HepG2 (cell line): ENCODE data around the gene PIANP. TPM values are rescaled to one million over a fixed set of nuclear protein-coding genes. Genes with fewer than 3 reads are reported as not detected.

Source experiments
- BRD4 ChIP-seq: sonication (generic); formaldehyde crosslinking; IDR thresholded peaks from 2 replicates; pipeline ENCODE4 v1.4.0; 2020; ENCODE audit warnings: missing genetic modification reagents
- CBX2 ChIP-seq, 2 experiments: fragments of 200-600 bp in 1 of 2; sonication (generic); formaldehyde crosslinking in 1 of 2; IDR thresholded peaks; 2 replicates each; pipeline versions ENCODE4 v1.7.0 to v1.8.1; 2018 to 2022; ENCODE audit warnings: low read depth in 2 of 2, low read length in 1 of 2, mild to moderate bottlenecking in 1 of 2, missing genetic modification reagents in 1 of 2
- KDM5A ChIP-seq: fragments of 200-600 bp; sonication (generic); IDR thresholded peaks from 2 replicates; pipeline ENCODE4 v1.7.0; 2018; ENCODE audit warnings: antibody characterized with exemption, mild to moderate bottlenecking, low read length, borderline replicate concordance
- MIXL1 ChIP-seq: IDR thresholded peaks from 2 replicates; pipeline ENCODE4 v1.6.1; 2016
- RNF2 ChIP-seq: fragments of 450-650 bp; conservative IDR thresholded peaks from 2 replicates; pipeline ENCODE4 v1.6.1; 2016; ENCODE audit warnings: low read depth
- RORA ChIP-seq: sonication (generic); formaldehyde crosslinking; IDR thresholded peaks from 2 replicates; pipeline ENCODE4 v1.5.0; 2020; ENCODE audit warnings: mild to moderate bottlenecking, missing genetic modification reagents, moderate library complexity
- SP140L ChIP-seq: sonication (generic); formaldehyde crosslinking; IDR thresholded peaks from 2 replicates; pipeline ENCODE4 v1.4.0; 2020; ENCODE audit warnings: missing genetic modification reagents, borderline replicate concordance
- TARDBP ChIP-seq: sonication (generic); formaldehyde crosslinking; IDR thresholded peaks from 2 replicates; pipeline ENCODE4 v1.8.0; 2022; ENCODE audit warnings: mild to moderate bottlenecking, missing genetic modification reagents
- ZNF260 ChIP-seq: sonication (generic); formaldehyde crosslinking; IDR thresholded peaks from 2 replicates; pipeline ENCODE4 v1.4.0; 2020; ENCODE audit warnings: missing genetic modification reagents, low read depth, mild to moderate bottlenecking, borderline replicate concordance
- ZNF468 ChIP-seq: sonication (generic); formaldehyde crosslinking; IDR thresholded peaks from 2 replicates; pipeline ENCODE4 v1.8.0; 2022; ENCODE audit warnings: mild to moderate bottlenecking, moderate library complexity, missing genetic modification reagents
- ZNF747 ChIP-seq: sonication (generic); formaldehyde crosslinking; IDR thresholded peaks from 2 replicates; pipeline ENCODE4 v1.8.1; 2023; ENCODE audit warnings: missing genetic modification reagents, mild to moderate bottlenecking, borderline replicate concordance
- ZNF770 ChIP-seq: sonication (generic); formaldehyde crosslinking; IDR thresholded peaks from 2 replicates; pipeline ENCODE4 v1.5.0; 2020; ENCODE audit warnings: mild to moderate bottlenecking, missing genetic modification reagents
- polyA plus RNA-seq, 8 experiments: library from polyadenylated mRNA; depleted of rRNA in 3 of 8; stranded (reverse) in 7 of 8; unstranded in 1 of 8; fragments of >200 nt; fragmentation: Illumina TruSeq in 4 of 8; extraction: Trizol in 4 of 8; gene quantifications; 2 replicates each; pipeline versions ENCODE4 v1.2.1 to v1.2.3, GENCODE V29; 2011 to 2016; ENCODE audit warnings: low read depth in 4 of 8, missing spikeins in 1 of 8, mixed read lengths in 1 of 8; ENCODE audit not compliant: insufficient read depth in 1 of 8
- total RNA-seq, 5 experiments: library from RNA; depleted of rRNA; stranded (reverse); fragments of >200 nt; fragmentation: Illumina TruSeq; extraction: Trizol; gene quantifications; 2 replicates each; pipeline ENCODE4 v1.2.3, GENCODE V29; 2016; ENCODE audit warnings: low read depth in 1 of 5
- TF ChIP-seq, protein P1 (sequence below): sonication (generic); formaldehyde crosslinking; IDR thresholded peaks from 2 replicates; pipeline ENCODE4 v1.8.1; 2022; ENCODE audit warnings: mild to moderate bottlenecking, missing genetic modification reagents
- TF ChIP-seq, protein P2 (sequence below): sonication (generic); formaldehyde crosslinking; IDR thresholded peaks from 2 replicates; pipeline ENCODE4 v1.4.0; 2020; ENCODE audit warnings: missing genetic modification reagents
- TF ChIP-seq, protein P3 (sequence below): sonication (generic); formaldehyde crosslinking; conservative IDR thresholded peaks from 2 replicates; pipeline ENCODE4 v1.5.0; 2020; ENCODE audit warnings: missing genetic modification reagents
- TF ChIP-seq, protein P4 (sequence below): fragments of 450-650 bp; IDR thresholded peaks from 2 replicates; pipeline ENCODE4 v1.6.1; 2017
- TF ChIP-seq, protein P5 (sequence below): sonication (generic); formaldehyde crosslinking; IDR thresholded peaks from 2 replicates; pipeline ENCODE4 v1.4.0; 2020; ENCODE audit warnings: missing genetic modification reagents, borderline replicate concordance

PIANP gene
- total and polyA plus RNA-seq, 2 of the 13 experiments (the other 11 are each of a cell fraction or from before 2014, with no cell fraction given) = not detected

- 0 out of 2 replicates have a peak, but pooled peaks have one; percentile 9 for TF ChIP-seq RNF2
- TF ChIP-seq BRD4 (CRISPR knock-in tag) = no peak
- no peak for TF ChIP-seq ZNF747 (CRISPR knock-in tag)
- TF ChIP-seq, protein P1, sequence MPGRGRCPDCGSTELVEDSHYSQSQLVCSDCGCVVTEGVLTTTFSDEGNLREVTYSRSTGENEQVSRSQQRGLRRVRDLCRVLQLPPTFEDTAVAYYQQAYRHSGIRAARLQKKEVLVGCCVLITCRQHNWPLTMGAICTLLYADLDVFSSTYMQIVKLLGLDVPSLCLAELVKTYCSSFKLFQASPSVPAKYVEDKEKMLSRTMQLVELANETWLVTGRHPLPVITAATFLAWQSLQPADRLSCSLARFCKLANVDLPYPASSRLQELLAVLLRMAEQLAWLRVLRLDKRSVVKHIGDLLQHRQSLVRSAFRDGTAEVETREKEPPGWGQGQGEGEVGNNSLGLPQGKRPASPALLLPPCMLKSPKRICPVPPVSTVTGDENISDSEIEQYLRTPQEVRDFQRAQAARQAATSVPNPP = no peak; the same call in 1 of the 2 replicates
- no peak for TF ChIP-seq ZNF770
- TF ChIP-seq TARDBP (CRISPR knock-in tag) = no peak
- TF ChIP-seq RORA (CRISPR knock-in tag) = no peak
- TF ChIP-seq, protein P2, sequence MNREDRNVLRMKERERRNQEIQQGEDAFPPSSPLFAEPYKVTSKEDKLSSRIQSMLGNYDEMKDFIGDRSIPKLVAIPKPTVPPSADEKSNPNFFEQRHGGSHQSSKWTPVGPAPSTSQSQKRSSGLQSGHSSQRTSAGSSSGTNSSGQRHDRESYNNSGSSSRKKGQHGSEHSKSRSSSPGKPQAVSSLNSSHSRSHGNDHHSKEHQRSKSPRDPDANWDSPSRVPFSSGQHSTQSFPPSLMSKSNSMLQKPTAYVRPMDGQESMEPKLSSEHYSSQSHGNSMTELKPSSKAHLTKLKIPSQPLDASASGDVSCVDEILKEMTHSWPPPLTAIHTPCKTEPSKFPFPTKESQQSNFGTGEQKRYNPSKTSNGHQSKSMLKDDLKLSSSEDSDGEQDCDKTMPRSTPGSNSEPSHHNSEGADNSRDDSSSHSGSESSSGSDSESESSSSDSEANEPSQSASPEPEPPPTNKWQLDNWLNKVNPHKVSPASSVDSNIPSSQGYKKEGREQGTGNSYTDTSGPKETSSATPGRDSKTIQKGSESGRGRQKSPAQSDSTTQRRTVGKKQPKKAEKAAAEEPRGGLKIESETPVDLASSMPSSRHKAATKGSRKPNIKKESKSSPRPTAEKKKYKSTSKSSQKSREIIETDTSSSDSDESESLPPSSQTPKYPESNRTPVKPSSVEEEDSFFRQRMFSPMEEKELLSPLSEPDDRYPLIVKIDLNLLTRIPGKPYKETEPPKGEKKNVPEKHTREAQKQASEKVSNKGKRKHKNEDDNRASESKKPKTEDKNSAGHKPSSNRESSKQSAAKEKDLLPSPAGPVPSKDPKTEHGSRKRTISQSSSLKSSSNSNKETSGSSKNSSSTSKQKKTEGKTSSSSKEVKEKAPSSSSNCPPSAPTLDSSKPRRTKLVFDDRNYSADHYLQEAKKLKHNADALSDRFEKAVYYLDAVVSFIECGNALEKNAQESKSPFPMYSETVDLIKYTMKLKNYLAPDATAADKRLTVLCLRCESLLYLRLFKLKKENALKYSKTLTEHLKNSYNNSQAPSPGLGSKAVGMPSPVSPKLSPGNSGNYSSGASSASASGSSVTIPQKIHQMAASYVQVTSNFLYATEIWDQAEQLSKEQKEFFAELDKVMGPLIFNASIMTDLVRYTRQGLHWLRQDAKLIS (CRISPR knock-in tag) = no peak
- TF ChIP-seq ZNF260 (CRISPR knock-in tag) = no peak
- no peak for TF ChIP-seq SP140L (CRISPR knock-in tag)
- TF ChIP-seq, protein P3, sequence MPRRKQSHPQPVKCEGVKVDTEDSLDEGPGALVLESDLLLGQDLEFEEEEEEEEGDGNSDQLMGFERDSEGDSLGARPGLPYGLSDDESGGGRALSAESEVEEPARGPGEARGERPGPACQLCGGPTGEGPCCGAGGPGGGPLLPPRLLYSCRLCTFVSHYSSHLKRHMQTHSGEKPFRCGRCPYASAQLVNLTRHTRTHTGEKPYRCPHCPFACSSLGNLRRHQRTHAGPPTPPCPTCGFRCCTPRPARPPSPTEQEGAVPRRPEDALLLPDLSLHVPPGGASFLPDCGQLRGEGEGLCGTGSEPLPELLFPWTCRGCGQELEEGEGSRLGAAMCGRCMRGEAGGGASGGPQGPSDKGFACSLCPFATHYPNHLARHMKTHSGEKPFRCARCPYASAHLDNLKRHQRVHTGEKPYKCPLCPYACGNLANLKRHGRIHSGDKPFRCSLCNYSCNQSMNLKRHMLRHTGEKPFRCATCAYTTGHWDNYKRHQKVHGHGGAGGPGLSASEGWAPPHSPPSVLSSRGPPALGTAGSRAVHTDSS = no peak
- TF ChIP-seq, protein P4, sequence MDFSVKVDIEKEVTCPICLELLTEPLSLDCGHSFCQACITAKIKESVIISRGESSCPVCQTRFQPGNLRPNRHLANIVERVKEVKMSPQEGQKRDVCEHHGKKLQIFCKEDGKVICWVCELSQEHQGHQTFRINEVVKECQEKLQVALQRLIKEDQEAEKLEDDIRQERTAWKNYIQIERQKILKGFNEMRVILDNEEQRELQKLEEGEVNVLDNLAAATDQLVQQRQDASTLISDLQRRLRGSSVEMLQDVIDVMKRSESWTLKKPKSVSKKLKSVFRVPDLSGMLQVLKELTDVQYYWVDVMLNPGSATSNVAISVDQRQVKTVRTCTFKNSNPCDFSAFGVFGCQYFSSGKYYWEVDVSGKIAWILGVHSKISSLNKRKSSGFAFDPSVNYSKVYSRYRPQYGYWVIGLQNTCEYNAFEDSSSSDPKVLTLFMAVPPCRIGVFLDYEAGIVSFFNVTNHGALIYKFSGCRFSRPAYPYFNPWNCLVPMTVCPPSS = no peak
- no peak for TF ChIP-seq MIXL1
- no peak for TF ChIP-seq CBX2 (IDR thresholded peaks at IDR 0.05; ENCODE audit: low read depth, low read length)
- TF ChIP-seq CBX2 (CRISPR knock-in tag; IDR thresholded peaks at IDR 0.05; ENCODE audit: low read depth) = no peak
- TF ChIP-seq KDM5A = no peak
- TF ChIP-seq, protein P5, sequence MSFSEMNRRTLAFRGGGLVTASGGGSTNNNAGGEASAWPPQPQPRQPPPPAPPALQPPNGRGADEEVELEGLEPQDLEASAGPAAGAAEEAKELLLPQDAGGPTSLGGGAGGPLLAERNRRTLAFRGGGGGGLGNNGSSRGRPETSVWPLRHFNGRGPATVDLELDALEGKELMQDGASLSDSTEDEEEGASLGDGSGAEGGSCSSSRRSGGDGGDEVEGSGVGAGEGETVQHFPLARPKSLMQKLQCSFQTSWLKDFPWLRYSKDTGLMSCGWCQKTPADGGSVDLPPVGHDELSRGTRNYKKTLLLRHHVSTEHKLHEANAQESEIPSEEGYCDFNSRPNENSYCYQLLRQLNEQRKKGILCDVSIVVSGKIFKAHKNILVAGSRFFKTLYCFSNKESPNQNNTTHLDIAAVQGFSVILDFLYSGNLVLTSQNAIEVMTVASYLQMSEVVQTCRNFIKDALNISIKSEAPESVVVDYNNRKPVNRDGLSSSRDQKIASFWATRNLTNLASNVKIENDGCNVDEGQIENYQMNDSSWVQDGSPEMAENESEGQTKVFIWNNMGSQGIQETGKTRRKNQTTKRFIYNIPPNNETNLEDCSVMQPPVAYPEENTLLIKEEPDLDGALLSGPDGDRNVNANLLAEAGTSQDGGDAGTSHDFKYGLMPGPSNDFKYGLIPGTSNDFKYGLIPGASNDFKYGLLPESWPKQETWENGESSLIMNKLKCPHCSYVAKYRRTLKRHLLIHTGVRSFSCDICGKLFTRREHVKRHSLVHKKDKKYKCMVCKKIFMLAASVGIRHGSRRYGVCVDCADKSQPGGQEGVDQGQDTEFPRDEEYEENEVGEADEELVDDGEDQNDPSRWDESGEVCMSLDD (CRISPR knock-in tag) = no peak
- TF ChIP-seq ZNF468 (CRISPR knock-in tag) = no peak
Observed at GRCh38 chr12:6724409-6724797, 23.8 kb upstream of the PIANP start (continued).
